HG03095 (cell line): ENCODE measurements around the gene TRPC6.
"Not testable (repeated sequence)": the region's sequence is repeated elsewhere in the genome, so short reads cannot be mapped to it uniquely, and the experiment has no call there.

Source experiments
- ATAC-seq: cut with Tn5 transposase; IDR thresholded peaks from one replicate; pipeline ENCODE4 v1.9.1; 2021; ENCODE audit warnings: moderate library complexity; ENCODE audit not compliant: unreplicated experiment

TRPC6 gene

DNA sequence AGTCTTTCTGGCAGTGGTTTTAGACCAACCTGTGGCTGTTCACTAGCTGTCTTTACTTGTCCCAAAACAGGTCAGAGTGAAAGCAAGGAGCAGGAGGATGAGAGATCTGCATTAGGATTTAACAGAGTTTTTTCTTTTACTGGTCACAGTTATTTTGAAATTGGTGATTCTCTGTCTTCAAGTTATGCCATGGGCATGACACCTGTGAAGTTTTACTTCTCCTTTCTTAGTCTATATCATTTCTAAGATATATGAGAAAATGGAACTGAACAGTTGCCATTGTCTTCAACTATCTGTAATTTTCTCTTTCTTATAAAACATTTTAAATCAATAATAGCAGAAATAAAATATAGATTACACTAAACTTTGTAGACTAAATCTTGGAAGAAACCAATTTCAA is 60.6 kb downstream of the TRPC6 start:
- no peak for ATAC-seq

GRCh38 chr11:101521821-101522220 is 62.0 kb downstream of the TRPC6 start:
- ATAC-seq: no peak

DNA sequence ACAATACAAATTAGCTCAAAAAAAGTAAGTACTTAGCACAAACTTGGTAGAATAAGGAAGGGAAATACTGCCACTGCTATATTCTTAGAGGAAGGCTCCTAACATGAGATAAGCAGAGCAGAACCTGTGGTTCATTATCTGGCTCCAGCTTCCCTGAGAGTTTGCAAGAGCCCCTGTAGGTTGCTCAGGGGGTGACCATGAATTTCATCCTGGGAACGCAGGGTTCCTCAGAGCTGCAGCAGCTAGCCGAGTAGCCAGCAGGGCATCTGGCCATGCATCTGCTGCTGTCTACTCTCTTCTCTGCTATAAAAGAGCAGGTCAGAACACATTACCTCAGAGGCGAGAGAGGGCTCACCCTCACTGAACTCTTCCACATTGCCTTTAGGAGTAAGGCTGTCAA is 67.3 kb downstream of the TRPC6 start:
- no peak for ATAC-seq

DNA sequence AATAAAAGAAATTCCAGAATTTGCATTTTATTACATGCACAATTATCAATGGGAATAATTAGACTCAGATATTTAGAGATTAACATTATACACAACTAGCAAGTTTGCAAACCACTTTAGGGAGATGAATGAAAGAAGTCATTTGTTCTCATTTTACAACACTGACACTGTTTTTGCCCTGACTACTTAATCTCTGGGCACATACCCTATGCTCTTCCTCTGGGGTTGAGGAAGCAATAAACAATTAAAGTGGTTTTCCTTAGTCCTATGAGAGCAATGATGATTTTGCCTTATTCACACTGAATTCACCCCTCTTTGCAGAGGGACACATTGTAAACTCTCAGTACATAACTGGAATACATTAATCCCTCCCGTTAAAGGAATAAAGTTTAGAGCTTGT is 72.7 kb downstream of the TRPC6 start:
- no peak for ATAC-seq

DNA sequence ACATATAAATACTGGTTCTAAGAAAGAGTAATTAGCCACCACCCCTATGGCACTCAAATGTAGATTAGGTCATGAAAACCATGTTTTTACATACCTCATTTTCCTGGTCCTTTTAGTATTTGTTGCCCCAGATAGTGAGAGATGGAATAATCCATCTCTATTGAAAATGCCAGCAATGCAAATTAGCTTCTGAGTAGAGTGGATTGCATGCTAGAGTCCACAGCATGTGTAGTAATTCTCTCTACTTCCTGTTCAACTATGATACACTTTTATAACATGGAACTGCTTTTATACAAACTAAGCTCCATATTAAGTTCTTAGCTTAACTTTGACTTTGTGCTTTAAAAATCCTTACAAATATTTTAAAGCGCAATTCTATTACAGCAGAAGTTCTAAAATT is 73.2 kb downstream of the TRPC6 start:
- ATAC-seq: no peak

GRCh38 chr11:101509922-101510321 is 73.9 kb downstream of the TRPC6 start:
- ATAC-seq: no peak

DNA sequence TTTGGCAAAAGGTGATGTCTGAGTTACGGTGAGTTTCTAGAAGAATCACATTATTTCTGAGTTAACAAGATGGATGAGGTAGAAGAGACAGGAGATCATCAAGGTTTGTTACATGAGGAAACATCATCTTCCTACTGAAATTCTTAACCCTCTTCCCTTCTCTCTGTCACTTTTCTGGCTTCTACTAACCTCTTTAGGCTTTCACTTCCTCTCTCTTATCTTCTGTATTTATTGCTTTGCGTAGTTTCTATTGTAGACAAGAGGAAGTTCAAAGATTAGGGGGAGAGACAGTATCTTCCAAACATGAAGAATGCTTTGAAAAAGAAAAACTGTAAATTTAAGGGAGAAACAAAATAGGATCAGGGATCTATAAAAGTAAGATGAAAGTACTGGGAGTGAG is 75.4 kb downstream of the TRPC6 start:
- ATAC-seq: no peak

- ATAC-seq: no peak
These were observed 84.9 kb downstream of the TRPC6 start for GRCh38 chr11:101498891-101499290.

GRCh38 chr11:101497291-101497690 is 86.5 kb downstream of the TRPC6 start:
- no peak for ATAC-seq

- ATAC-seq: no peak
These were observed 96.0 kb downstream of the TRPC6 start for GRCh38 chr11:101487775-101488174.

- ATAC-seq: no peak
These were observed 101.2 kb downstream of the TRPC6 start for GRCh38 chr11:101482556-101483124.

GRCh38 chr11:101478587-101479369 is 105.0 kb downstream of the TRPC6 start:
- ATAC-seq: no peak

DNA sequence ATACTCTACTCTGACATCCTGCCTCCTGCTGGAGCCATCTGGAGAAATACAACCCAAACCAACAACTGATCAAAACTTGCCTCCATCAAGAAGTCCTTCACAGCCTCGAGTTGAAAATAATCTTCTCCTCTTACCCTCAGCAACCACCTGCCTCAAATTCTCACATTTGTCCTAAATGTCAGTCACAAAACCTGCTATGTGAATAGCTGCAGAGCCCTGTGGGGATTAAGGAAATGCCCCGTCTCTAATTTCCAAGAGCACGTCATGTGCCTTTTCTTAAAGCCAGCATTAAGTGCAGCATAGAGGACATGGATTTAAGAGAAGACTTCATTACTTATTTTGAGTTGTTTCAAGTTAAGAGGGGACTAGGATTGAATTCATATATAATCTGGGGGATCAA is 105.9 kb downstream of the TRPC6 start:
- ATAC-seq: no peak

DNA sequence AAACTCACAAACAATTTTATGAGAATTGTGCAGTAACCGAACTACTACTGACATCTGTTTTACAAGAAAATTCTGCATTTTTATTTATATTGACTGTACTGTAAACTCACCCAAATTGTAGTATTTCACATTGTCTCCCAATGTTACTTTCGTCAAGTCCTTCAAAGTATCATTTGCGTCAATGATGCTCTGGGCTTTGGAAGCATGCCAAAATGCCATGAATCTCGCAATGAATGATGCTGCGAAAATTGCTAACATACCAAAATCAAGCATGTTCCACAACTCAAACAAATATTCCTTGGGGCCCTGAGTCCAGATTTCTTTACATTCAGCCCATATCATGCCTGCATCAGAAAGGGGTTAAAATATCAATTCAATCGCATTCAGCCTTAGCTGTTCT is 107.6 kb downstream of the TRPC6 start:
- ATAC-seq: no peak

DNA sequence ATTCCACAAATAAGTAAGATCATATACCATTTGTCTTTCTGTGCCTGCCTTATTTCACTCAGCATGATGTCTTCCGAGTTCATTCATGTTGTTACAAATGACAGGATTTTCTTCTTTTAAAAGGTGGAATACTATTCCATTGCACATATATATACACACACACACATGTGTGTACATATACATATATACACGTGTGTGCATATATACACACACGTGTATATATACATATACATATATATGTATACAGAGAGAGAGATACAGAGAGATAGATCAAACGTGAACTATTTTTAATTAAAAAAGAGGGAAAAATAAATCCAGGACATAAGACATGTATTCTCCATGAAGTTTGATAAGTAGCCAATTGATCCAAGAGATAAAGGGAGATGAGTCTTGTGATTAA is 108.1 kb downstream of the TRPC6 start:
- no peak for ATAC-seq

GRCh38 chr11:101474666-101475065 is 109.1 kb downstream of the TRPC6 start:
- no peak for ATAC-seq

GRCh38 chr11:101470881-101471520 is 112.8 kb downstream of the TRPC6 start:
- ATAC-seq: no peak

DNA sequence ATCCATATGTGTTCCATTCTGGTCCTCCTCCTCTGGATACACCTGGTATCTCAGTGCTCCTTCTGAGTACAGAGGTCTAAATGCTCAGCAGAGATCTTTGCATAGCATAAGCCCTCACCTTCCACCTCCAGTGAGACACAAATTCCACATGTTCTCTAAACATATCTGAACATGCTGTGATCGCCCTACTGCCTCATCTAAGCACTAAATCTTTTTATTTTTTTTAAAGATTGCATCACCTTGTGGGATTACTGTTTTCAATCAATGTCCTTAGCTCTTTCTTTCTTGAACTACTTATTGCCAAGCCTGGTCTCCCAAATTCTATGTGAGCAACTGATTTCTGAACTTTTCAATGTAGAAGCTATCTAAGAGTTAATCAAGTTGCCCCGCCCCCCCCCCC is 113.4 kb downstream of the TRPC6 start:
- ATAC-seq: no peak

- ATAC-seq: no peak
These were observed 117.5 kb downstream of the TRPC6 start for GRCh38 chr11:101466352-101466751.

DNA sequence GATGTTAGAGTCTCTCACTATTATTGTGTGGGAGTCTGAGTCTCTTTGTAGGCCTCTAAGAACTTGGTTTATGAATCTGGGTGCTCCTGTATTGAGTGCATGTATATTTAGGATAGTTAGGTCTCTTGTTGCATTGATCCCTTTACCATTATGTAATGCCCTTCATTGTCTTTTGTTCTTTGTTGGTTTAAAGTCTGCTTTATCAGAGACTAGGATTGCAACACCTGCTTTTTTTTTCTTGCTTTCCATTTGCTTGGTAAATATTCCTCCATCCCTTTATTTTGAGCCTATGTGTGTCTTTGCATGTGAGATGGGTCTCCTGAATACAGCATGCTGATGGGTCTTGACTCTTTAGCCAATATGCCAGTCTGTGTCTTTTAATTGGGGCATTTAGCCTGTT is 119.4 kb downstream of the TRPC6 start:
- ATAC-seq: not testable (repeated sequence)

DNA sequence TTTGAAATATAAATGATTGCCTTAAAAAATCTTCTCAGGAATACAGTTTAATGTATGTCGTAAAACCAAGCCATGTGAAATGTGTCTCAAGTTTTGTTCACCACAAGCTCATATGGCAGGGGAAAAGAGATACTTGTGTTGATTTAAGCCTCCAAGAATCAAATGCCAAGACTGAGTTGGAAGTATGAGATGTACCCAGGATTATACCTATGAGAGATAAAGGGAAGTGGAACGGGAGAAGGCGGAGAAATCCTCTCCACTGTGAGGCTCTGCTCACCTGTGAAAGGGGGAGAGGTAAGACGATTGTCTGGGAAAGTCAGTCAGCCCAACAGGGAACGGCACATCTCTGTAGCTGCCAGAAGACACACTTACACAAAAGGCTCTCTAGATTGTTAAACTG is 124.8 kb downstream of the TRPC6 start:
- no peak for ATAC-seq

- no peak for ATAC-seq
These were observed 125.6 kb downstream of the TRPC6 start for GRCh38 chr11:101458161-101458560.
